Vagina (tissue), 2 donors: ENCODE results near the gene XPO5.

Source experiments
- CTCF ChIP-seq, 3 experiments: fragments of 450-650 bp in 2 of 3; fragments of 200-600 bp in 1 of 3; sonication (generic) in 1 of 3; IDR thresholded peaks; one replicate each; pipeline ENCODE4 v1.5.1; 2017 to 2019; ENCODE audit warnings: antibody characterized with exemption in 3 of 3, mild to moderate bottlenecking in 2 of 3, moderate library complexity in 2 of 3
- POLR2A ChIP-seq, 2 donors: fragments of 450-650 bp; IDR thresholded peaks; one replicate each; pipeline ENCODE4 v1.6.1; 2017; ENCODE audit warnings: antibody characterized with exemption in 2 of 2, mild to moderate bottlenecking in 2 of 2, moderate library complexity in 2 of 2
- POLR2AphosphoS5 ChIP-seq, 2 donors: sonication (generic); formaldehyde crosslinking; IDR thresholded peaks; one replicate each; pipeline ENCODE4 v1.9.0; 2017; ENCODE audit warnings: antibody characterized with exemption in 2 of 2, mild to moderate bottlenecking in 2 of 2, low read depth in 1 of 2; ENCODE audit not compliant: insufficient read depth in 1 of 2

GRCh38 chr6:43540507-43540906 is 35.3 kb downstream of the XPO5 start:
- TF ChIP-seq CTCF (IDR thresholded peaks at IDR 0.05) (no peak), POLR2AphosphoS5 (IDR thresholded peaks at IDR 0.05; ENCODE audit: insufficient read depth in 1 of 2, low read depth in 1 of 2) (no peak), POLR2A (IDR thresholded peaks at IDR 0.05) (no peak)
